SH-SY5Y (cell line): Measurements from ENCODE around the gene TSPAN17.

Experiments
- GATA2 ChIP-seq: IDR thresholded peaks from 2 replicates; pipeline ENCODE4 v1.6.1; 2011; ENCODE audit warnings: mild to moderate bottlenecking, low read depth, low read length
- GATA3 ChIP-seq: IDR thresholded peaks from 2 replicates; pipeline ENCODE4 v1.6.1; 2011; ENCODE audit warnings: low read depth, mild to moderate bottlenecking, low read length, moderate library complexity

DNA sequence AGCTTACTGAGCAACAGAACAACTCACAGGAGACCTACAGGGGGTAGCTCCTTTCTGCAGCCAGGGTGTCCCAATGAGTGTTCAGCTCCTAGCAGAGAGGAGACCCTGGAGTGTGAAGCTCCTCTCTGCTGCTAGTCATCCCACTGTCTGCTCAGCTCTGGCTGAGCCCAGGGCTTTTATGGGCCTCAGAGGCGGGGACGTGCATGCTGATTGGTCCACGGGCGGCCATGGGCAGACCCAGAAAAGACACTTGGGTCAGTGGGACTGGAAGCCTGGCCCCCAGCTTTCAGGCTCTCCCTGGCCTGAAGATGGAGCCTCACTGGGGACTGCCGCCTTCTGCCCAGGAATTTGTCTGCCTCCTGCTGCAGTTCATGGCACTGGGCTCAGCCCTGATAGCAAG lies 40.6 kb downstream of the TSPAN17 start:
- TF ChIP-seq GATA2 (no peak), GATA3 (no peak)
